ENCODE data around the gene SPATC1L. TPM values are rescaled to one million over a fixed set of nuclear protein-coding genes. Genes with fewer than 3 reads are reported as not detected.

The SPATC1L gene
- total and polyA plus RNA-seq, 2 donors from 2014 or later: 3.7 to 8.7 TPM

GRCh38 chr21:46139686-46140085 lies 44.6 kb downstream of the SPATC1L start:
- no peak overlapping the region for H3K27ac ChIP-seq (ENCODE audit: low read depth in 2 of 2, low read length in 2 of 2)
- H3K27me3 ChIP-seq (ENCODE audit: control insufficient read depth, insufficient read depth, low read length): no peaks in the 10 kb centered on the region
- no peak for DNase-seq
- H3K4me3 ChIP-seq (ENCODE audit: low read length in 3 of 3): no peak overlapping the region
- no peak for FAIRE-seq
- no peaks in the 10 kb centered on the region for H3K9me3 ChIP-seq (ENCODE audit: control insufficient read depth in 2 of 3, insufficient read depth in 1 of 3, low read length in 3 of 3)
- no peak for TF ChIP-seq CTCF (IDR thresholded peaks at IDR 0.05; ENCODE audit: borderline replicate concordance, extremely low read depth, insufficient read depth)
- no peak overlapping the region for H3K9ac ChIP-seq (ENCODE audit: low read length in 3 of 3)
- intact Hi-C loops (cut with DNase I): no loop called here
- H3K36me3 ChIP-seq (ENCODE audit: control insufficient read depth in 2 of 3, insufficient read depth in 3 of 3, low read length in 3 of 3): peaks cover 0 to 13% (median 0%) of the 10 kb centered on the region in 3 donors
- no peaks in the 10 kb centered on the region for H3K4me1 ChIP-seq (ENCODE audit: control insufficient read depth in 2 of 3, insufficient read depth in 2 of 3, low read depth in 1 of 3, low read length in 3 of 3)

- no peaks in the 10 kb centered on the region for H3K9me3 ChIP-seq (ENCODE audit: control insufficient read depth in 2 of 3, insufficient read depth in 1 of 3, low read length in 3 of 3)
- no peak overlapping the region for H3K4me3 ChIP-seq (ENCODE audit: low read length in 3 of 3)
- FAIRE-seq (no peak), DNase-seq (no peak)
- intact Hi-C loops (cut with DNase I): no loop called here
- no peaks in the 10 kb centered on the region for H3K27me3 ChIP-seq (ENCODE audit: control insufficient read depth, insufficient read depth, low read length)
- H3K4me1 ChIP-seq (ENCODE audit: control insufficient read depth in 2 of 3, insufficient read depth in 2 of 3, low read depth in 1 of 3, low read length in 3 of 3): no peaks in the 10 kb centered on the region
- H3K9ac ChIP-seq (ENCODE audit: low read length in 3 of 3): no peak overlapping the region
- peaks cover 0 to 13% (median 0%) of the 10 kb centered on the region in 3 donors for H3K36me3 ChIP-seq (ENCODE audit: control insufficient read depth in 2 of 3, insufficient read depth in 3 of 3, low read length in 3 of 3)
- H3K27ac ChIP-seq (ENCODE audit: low read depth in 2 of 2, low read length in 2 of 2): no peak overlapping the region
- TF ChIP-seq CTCF (IDR thresholded peaks at IDR 0.05; ENCODE audit: borderline replicate concordance, extremely low read depth, insufficient read depth): no peak
Observed at GRCh38 chr21:46138383-46138970, 45.8 kb downstream of the SPATC1L start.

GRCh38 chr21:46137908-46138307 lies 46.4 kb downstream of the SPATC1L start:
- intact Hi-C loops (cut with DNase I): no loop called here
- H3K27me3 ChIP-seq (ENCODE audit: control insufficient read depth, insufficient read depth, low read length): no peaks in the 10 kb centered on the region
- H3K9me3 ChIP-seq (ENCODE audit: control insufficient read depth in 2 of 3, insufficient read depth in 1 of 3, low read length in 3 of 3): no peaks in the 10 kb centered on the region
- no peak for TF ChIP-seq CTCF (IDR thresholded peaks at IDR 0.05; ENCODE audit: borderline replicate concordance, extremely low read depth, insufficient read depth)
- FAIRE-seq (no peak), DNase-seq (no peak)
- H3K9ac ChIP-seq (ENCODE audit: low read length in 3 of 3): no peak overlapping the region
- H3K36me3 ChIP-seq (ENCODE audit: control insufficient read depth in 2 of 3, insufficient read depth in 3 of 3, low read length in 3 of 3): peaks cover 0 to 13% (median 0%) of the 10 kb centered on the region in 3 donors
- H3K27ac ChIP-seq (ENCODE audit: low read depth in 2 of 2, low read length in 2 of 2): no peak overlapping the region
- H3K4me3 ChIP-seq (ENCODE audit: low read length in 3 of 3): no peak overlapping the region
- no peaks in the 10 kb centered on the region for H3K4me1 ChIP-seq (ENCODE audit: control insufficient read depth in 2 of 3, insufficient read depth in 2 of 3, low read depth in 1 of 3, low read length in 3 of 3)
